SK-N-MC (cell line): ENCODE data around the gene TAF6.

ENCODE experiments used
- EZH2 ChIP-seq: fragments of 200-600 bp; sonication (generic); IDR thresholded peaks from one replicate; pipeline ENCODE4 v1.6.1; 2017; ENCODE audit warnings: antibody characterized with exemption
- FOXP2 ChIP-seq: optimal IDR thresholded peaks from 2 replicates; pipeline ENCODE3; 2011; ENCODE audit warnings: mild to moderate bottlenecking, moderate library complexity; ENCODE audit not compliant: insufficient read depth; ENCODE audit errors: extremely low read length, control extremely low read depth
- POLR2AphosphoS5 ChIP-seq: IDR thresholded peaks from 2 replicates; pipeline ENCODE4 v1.6.1; 2012; ENCODE audit warnings: mild to moderate bottlenecking, low read depth, low read length, borderline replicate concordance

DNA sequence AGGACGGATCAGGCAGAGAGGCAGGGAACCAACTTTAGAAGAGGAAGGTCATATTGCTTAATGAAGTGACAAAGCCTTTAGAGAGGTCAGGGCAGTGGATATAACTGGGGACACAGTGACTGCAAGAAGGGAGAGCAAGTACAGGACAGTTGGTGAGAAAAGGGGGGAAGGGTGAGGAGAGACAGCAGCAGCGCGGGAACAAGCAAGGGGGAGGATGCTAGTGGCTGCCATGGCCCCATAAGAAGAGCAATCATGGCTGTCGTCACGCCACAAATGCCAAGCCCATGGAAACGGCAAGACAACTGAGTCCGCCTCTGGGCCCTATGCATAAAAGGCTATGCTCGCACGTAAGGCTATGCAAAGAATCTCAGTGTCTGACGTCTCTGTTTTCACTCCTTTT is 46.7 kb downstream of the TAF6 start:
- TF ChIP-seq FOXP2 (no peak), POLR2AphosphoS5 (no peak), EZH2 (no peak)
